D721Med (cell line): Measurements from ENCODE around the gene EFCAB13.
"Not testable (repeated sequence)": the region's sequence is repeated elsewhere in the genome, so short reads cannot be mapped to it uniquely, and the experiment has no call there.

ENCODE experiments used
- DNase-seq: peaks from one replicate; pipeline ENCODE4 v3.0.0; 2011; ENCODE audit warnings: low spot score; ENCODE audit not compliant: insufficient read length
- FAIRE-seq: peaks from 2 replicates; lab custom pipeline; 2011; peaks lifted over from hg19 to GRCh38; lab: Jason Lieb, UNC
- TF ChIP-seq, protein P1 (sequence below): IDR thresholded peaks from 2 replicates; pipeline ENCODE4 v1.5.1; 2012; ENCODE audit warnings: mild to moderate bottlenecking, control low read depth; ENCODE audit not compliant: insufficient read depth; ENCODE audit errors: missing control alignments

EFCAB13 gene

GRCh38 chr17:47427985-47428384 lies 104.2 kb downstream of the EFCAB13 start:
- DNase-seq (no peak), FAIRE-seq (no peak)
- TF ChIP-seq, protein P1, sequence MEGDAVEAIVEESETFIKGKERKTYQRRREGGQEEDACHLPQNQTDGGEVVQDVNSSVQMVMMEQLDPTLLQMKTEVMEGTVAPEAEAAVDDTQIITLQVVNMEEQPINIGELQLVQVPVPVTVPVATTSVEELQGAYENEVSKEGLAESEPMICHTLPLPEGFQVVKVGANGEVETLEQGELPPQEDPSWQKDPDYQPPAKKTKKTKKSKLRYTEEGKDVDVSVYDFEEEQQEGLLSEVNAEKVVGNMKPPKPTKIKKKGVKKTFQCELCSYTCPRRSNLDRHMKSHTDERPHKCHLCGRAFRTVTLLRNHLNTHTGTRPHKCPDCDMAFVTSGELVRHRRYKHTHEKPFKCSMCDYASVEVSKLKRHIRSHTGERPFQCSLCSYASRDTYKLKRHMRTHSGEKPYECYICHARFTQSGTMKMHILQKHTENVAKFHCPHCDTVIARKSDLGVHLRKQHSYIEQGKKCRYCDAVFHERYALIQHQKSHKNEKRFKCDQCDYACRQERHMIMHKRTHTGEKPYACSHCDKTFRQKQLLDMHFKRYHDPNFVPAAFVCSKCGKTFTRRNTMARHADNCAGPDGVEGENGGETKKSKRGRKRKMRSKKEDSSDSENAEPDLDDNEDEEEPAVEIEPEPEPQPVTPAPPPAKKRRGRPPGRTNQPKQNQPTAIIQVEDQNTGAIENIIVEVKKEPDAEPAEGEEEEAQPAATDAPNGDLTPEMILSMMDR: no peak

DNA sequence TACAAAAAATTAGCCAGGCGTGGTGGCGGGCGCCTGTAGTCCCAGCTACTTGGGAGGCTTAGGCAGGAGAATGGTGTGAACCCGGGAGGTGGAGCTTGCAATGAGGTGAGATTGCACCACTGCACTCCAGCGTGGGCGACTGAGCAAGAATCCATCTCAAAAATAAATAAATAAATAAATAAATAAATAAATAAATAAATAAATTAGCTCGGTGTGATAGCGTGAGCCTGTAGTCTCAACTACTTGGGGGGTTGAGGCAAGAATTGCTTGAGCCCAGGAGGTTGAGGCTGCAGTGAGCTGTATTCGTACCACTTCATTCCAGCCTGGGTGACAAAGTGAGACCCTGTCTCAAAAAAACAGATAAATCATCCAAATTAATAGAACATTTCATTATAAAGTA lies 108.5 kb downstream of the EFCAB13 start:
- FAIRE-seq, DNase-seq: not testable (repeated sequence)

DNA sequence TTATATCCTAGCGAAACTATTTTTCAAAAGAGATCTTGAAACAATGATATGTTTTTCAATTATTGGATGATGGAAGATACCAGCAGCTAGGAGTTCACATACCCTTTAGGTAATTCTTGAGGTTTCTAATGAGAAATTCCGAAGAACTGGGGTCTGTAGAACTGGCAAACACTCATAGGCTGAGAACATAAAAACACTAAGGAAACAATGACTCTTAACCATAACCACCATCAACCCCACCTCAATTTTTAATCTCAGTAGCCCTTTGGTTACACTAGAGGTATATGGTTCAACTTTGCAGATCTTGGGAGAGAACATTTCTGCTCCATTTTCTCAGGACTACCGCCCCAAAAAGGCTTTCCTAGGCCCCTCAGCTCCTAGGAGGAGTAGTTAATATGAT lies 141.4 kb downstream of the EFCAB13 start:
- TF ChIP-seq, protein P1: no peak
- FAIRE-seq: no peak
- no peak for DNase-seq

- not testable (repeated sequence) for FAIRE-seq
Measured at GRCh38 chr17:47466976-47467375, 143.2 kb downstream of the EFCAB13 start.

GRCh38 chr17:47470836-47471235 lies 147.1 kb downstream of the EFCAB13 start:
- FAIRE-seq: no peak
- DNase-seq: no peak
- TF ChIP-seq, protein P1: no peak

More at GRCh38 chr17:47466976-47467375, 143.2 kb downstream of the EFCAB13 start:
- DNase-seq: not testable (repeated sequence)

DNA sequence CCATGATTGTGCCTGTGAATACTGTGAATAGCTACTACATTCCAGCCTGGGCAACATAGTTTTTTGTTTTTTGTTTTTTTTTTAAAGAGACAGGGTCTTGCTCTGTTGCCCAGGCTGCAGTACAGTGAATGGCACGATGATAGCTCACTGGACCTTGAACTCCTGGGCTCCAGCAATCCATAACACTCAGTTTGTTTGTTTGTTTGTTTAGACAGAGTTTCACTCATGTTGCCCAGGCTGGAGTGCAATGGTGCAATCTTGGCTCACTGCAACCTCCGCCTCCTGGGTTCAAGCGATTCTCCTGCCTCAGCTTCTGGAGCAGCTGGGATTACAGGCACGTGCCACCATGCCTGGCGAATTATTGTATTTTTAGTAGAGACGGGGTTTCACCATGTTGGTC lies 148.3 kb downstream of the EFCAB13 start:
- not testable (repeated sequence) for FAIRE-seq, DNase-seq
